Measurements from ENCODE around the gene BPGM. TPM values are rescaled to one million over a fixed set of nuclear protein-coding genes. Genes with fewer than 3 reads are reported as not detected.

Gene BPGM
- total RNA-seq, 1 donor from 2014 or later, result 37.4 TPM

- Histone ChIP-seq H3K4me2 (ENCODE audit: low read length) (no peak overlapping the region), H3K9me3 (ENCODE audit: insufficient read depth, low read depth, low read length) (no peaks in the 10 kb centered on the region), H2AFZ (ENCODE audit: low read depth, low read length) (no peak overlapping the region), H3K27ac (ENCODE audit: low read depth, low read length) (no peak overlapping the region), H3K4me1 (ENCODE audit: insufficient read depth, low read length) (peaks cover 27% of the 10 kb centered on the region), H3K79me2 (ENCODE audit: insufficient read depth, low read length) (peaks cover 73% of the 10 kb centered on the region), H3K4me3 (ENCODE audit: insufficient read depth, low read depth, low read length) (no peak overlapping the region), H3K27me3 (ENCODE audit: insufficient read depth, low read length) (no peaks in the 10 kb centered on the region), H3K36me3 (ENCODE audit: insufficient read depth, low read length) (peaks cover 5% of the 10 kb centered on the region), H4K20me1 (ENCODE audit: insufficient read depth, low read length) (peaks cover 4% of the 10 kb centered on the region), H3K9ac (ENCODE audit: low read length) (no peak overlapping the region)
- Mint-ChIP-seq H3K36me3 (ENCODE audit: low read depth, unreplicated experiment) (peaks cover 17% of the 10 kb centered on the region), H3K27ac (ENCODE audit: unreplicated experiment) (no peak overlapping the region), H3K9me3 (ENCODE audit: unreplicated experiment) (peaks cover 2% of the 10 kb centered on the region), H3K27me3 (ENCODE audit: low read depth, unreplicated experiment) (no peaks in the 10 kb centered on the region), H3K4me1 (ENCODE audit: low read depth, unreplicated experiment) (peaks cover 44% of the 10 kb centered on the region), H3K4me3 (ENCODE audit: unreplicated experiment) (no peak overlapping the region)
- DNase-seq (ENCODE audit: low read depth), result no peak
- TF ChIP-seq CTCF (IDR thresholded peaks at IDR 0.05; ENCODE audit: insufficient read depth, low read depth, low read length) (no peak), EZH2 (IDR thresholded peaks at IDR 0.05; ENCODE audit: insufficient read depth, low read length) (no peak)
- no peak for FAIRE-seq
These were observed 10.9 kb downstream of the BPGM start for GRCh38 chr7:134657526-134657925.

- Mint-ChIP-seq H3K4me1 (ENCODE audit: low read depth, unreplicated experiment) (peaks cover 54% of the 10 kb centered on the region), H3K9me3 (ENCODE audit: unreplicated experiment) (no peaks in the 10 kb centered on the region), H3K36me3 (ENCODE audit: low read depth, unreplicated experiment) (peaks cover 19% of the 10 kb centered on the region), H3K27ac (ENCODE audit: unreplicated experiment) (peak overlapping the region; percentile 94), H3K27me3 (ENCODE audit: low read depth, unreplicated experiment) (no peaks in the 10 kb centered on the region), H3K4me3 (ENCODE audit: unreplicated experiment) (peak overlapping the region; percentile 58)
- H4K20me1 ChIP-seq (ENCODE audit: insufficient read depth, low read length), result no peaks in the 10 kb centered on the region
- DNase-seq (ENCODE audit: low read depth) (peak; percentile 33), FAIRE-seq (no peak)
- no peak for TF ChIP-seq EZH2 (IDR thresholded peaks at IDR 0.05; ENCODE audit: insufficient read depth, low read length)
- TF ChIP-seq CTCF (IDR thresholded peaks at IDR 0.05; ENCODE audit: insufficient read depth, low read depth, low read length), result no peak
- peak overlapping the region; percentile 57 for H3K4me2 ChIP-seq (ENCODE audit: low read length)
- peak overlapping the region; percentile 75 for H3K9ac ChIP-seq (ENCODE audit: low read length)
- H3K27ac ChIP-seq (ENCODE audit: low read depth, low read length), result peak overlapping the region; percentile 94
- peak overlapping the region; percentile 18 for H3K4me3 ChIP-seq (ENCODE audit: insufficient read depth, low read depth, low read length)
- H3K79me2 ChIP-seq (ENCODE audit: insufficient read depth, low read length), result peaks cover 64% of the 10 kb centered on the region
- H3K36me3 ChIP-seq (ENCODE audit: insufficient read depth, low read length), result peaks cover 8% of the 10 kb centered on the region
- peaks cover 34% of the 10 kb centered on the region for H3K4me1 ChIP-seq (ENCODE audit: insufficient read depth, low read length)
- H3K9me3 ChIP-seq (ENCODE audit: insufficient read depth, low read depth, low read length), result no peaks in the 10 kb centered on the region
- H2AFZ ChIP-seq (ENCODE audit: low read depth, low read length), result peak overlapping the region; percentile 41
- H3K27me3 ChIP-seq (ENCODE audit: insufficient read depth, low read length), result no peaks in the 10 kb centered on the region
These were observed 13.7 kb downstream of the BPGM start for GRCh38 chr7:134660242-134660785.

GRCh38 chr7:134660961-134661376, 14.3 kb downstream of the BPGM start:
- peaks cover 8% of the 10 kb centered on the region for H3K36me3 ChIP-seq (ENCODE audit: insufficient read depth, low read length)
- H3K79me2 ChIP-seq (ENCODE audit: insufficient read depth, low read length), result peaks cover 58% of the 10 kb centered on the region
- Mint-ChIP-seq H3K4me3 (ENCODE audit: unreplicated experiment) (peak overlapping the region; percentile 58), H3K4me1 (ENCODE audit: low read depth, unreplicated experiment) (peaks cover 54% of the 10 kb centered on the region), H3K27ac (ENCODE audit: unreplicated experiment) (peak overlapping the region; percentile 94), H3K9me3 (ENCODE audit: unreplicated experiment) (no peaks in the 10 kb centered on the region), H3K36me3 (ENCODE audit: low read depth, unreplicated experiment) (peaks cover 19% of the 10 kb centered on the region), H3K27me3 (ENCODE audit: low read depth, unreplicated experiment) (no peaks in the 10 kb centered on the region)
- peak overlapping the region; percentile 57 for H3K4me2 ChIP-seq (ENCODE audit: low read length)
- FAIRE-seq (no peak), DNase-seq (ENCODE audit: low read depth) (peak; percentile 88)
- peak overlapping the region; percentile 94 for H3K27ac ChIP-seq (ENCODE audit: low read depth, low read length)
- H3K27me3 ChIP-seq (ENCODE audit: insufficient read depth, low read length), result no peaks in the 10 kb centered on the region
- no peaks in the 10 kb centered on the region for H4K20me1 ChIP-seq (ENCODE audit: insufficient read depth, low read length)
- H3K9me3 ChIP-seq (ENCODE audit: insufficient read depth, low read depth, low read length), result no peaks in the 10 kb centered on the region
- H3K4me3 ChIP-seq (ENCODE audit: insufficient read depth, low read depth, low read length), result no peak overlapping the region
- H3K4me1 ChIP-seq (ENCODE audit: insufficient read depth, low read length), result peaks cover 34% of the 10 kb centered on the region
- H2AFZ ChIP-seq (ENCODE audit: low read depth, low read length), result no peak overlapping the region
- TF ChIP-seq EZH2 (IDR thresholded peaks at IDR 0.05; ENCODE audit: insufficient read depth, low read length), result no peak
- no peak for TF ChIP-seq CTCF (IDR thresholded peaks at IDR 0.05; ENCODE audit: insufficient read depth, low read depth, low read length)
- peak overlapping the region; percentile 75 for H3K9ac ChIP-seq (ENCODE audit: low read length)
